DOHH2 (cell line): ENCODE data around the gene DUSP10.

Experiments
- H3F3A ChIP-seq: fragments of 200-600 bp; sonication (generic), shearing (Covaris generic); 2 replicates; pipeline ENCODE4 v1.6.0; 2016; ENCODE audit warnings: antibody characterized with exemption, mild to moderate bottlenecking; ENCODE audit not compliant: control insufficient read depth, insufficient read depth
- H3K27ac ChIP-seq: fragments of 200-600 bp; sonication (generic); 2 replicates; pipeline ENCODE4 v1.5.1; 2014; ENCODE audit warnings: low read depth, mild to moderate bottlenecking, low read length, moderate library complexity
- H3K27me3 ChIP-seq: fragments of 200-600 bp; sonication (generic); 2 replicates; pipeline ENCODE4 v1.6.1; 2014; ENCODE audit warnings: mild to moderate bottlenecking, low read length, mixed read lengths; ENCODE audit not compliant: control insufficient read depth
- H3K36me3 ChIP-seq: fragments of 200-600 bp; sonication (generic); 2 replicates; pipeline ENCODE4 v1.6.1; 2014; ENCODE audit warnings: mild to moderate bottlenecking, low read length, moderate library complexity, mixed read lengths; ENCODE audit not compliant: control insufficient read depth
- H3K4me1 ChIP-seq: fragments of 200-600 bp; sonication (generic); 2 replicates; pipeline ENCODE4 v1.6.1; 2014; ENCODE audit warnings: mild to moderate bottlenecking, low read length, mixed read lengths; ENCODE audit not compliant: control insufficient read depth
- H3K4me2 ChIP-seq: fragments of 200-600 bp; sonication (generic); 2 replicates; pipeline ENCODE4 v1.6.0; 2014; ENCODE audit warnings: mild to moderate bottlenecking, low read length, moderate library complexity
- H3K4me3 ChIP-seq: fragments of 200-600 bp; sonication (generic); 2 replicates; pipeline ENCODE4 v1.5.1; 2014; ENCODE audit warnings: mild to moderate bottlenecking, low read length, mixed read lengths
- H3K79me2 ChIP-seq: fragments of 200-600 bp; sonication (generic); 2 replicates; pipeline ENCODE4 v1.6.1; 2014; ENCODE audit warnings: mild to moderate bottlenecking, low read length, mixed read lengths; ENCODE audit not compliant: control insufficient read depth
- H3K9me2 ChIP-seq: fragments of 200-600 bp; sonication (generic); replicated peaks from 2 replicates; pipeline ENCODE4 v1.6.1; 2014; ENCODE audit warnings: mild to moderate bottlenecking, low read length, mixed read lengths; ENCODE audit not compliant: control insufficient read depth
- H3K9me3 ChIP-seq: fragments of 200-600 bp; sonication (generic); 2 replicates; pipeline ENCODE4 v1.6.1; 2014; ENCODE audit warnings: antibody characterized with exemption, low read length, mixed read lengths; ENCODE audit not compliant: control insufficient read depth, insufficient read depth
- H4K20me1 ChIP-seq: fragments of 200-600 bp; sonication (generic); 2 replicates; pipeline ENCODE4 v1.6.0; 2014; ENCODE audit warnings: low read depth, mild to moderate bottlenecking, antibody characterized with exemption, low read length, moderate library complexity; ENCODE audit not compliant: control insufficient read depth, insufficient read depth
- CTCF ChIP-seq: fragments of 200-600 bp; sonication (generic); IDR thresholded peaks from one replicate; pipeline ENCODE4 v1.5.1; 2014; ENCODE audit warnings: antibody characterized with exemption, mild to moderate bottlenecking, low read depth, low read length; ENCODE audit not compliant: poor library complexity, severe bottlenecking
- EZH2phosphoT487 ChIP-seq: fragments of 200-600 bp; sonication (generic); IDR thresholded peaks from 2 replicates; pipeline ENCODE4 v1.6.1; 2017; ENCODE audit warnings: borderline replicate concordance, mild to moderate bottlenecking, antibody characterized with exemption, low read length, moderate library complexity, mixed read lengths

Gene DUSP10

GRCh38 chr1:221663321-221663720, 78.6 kb downstream of the DUSP10 start:
- no peaks in the 10 kb centered on the region for H3F3A ChIP-seq
- TF ChIP-seq EZH2phosphoT487 (no peak), CTCF (no peak)
- no peaks in the 10 kb centered on the region for H4K20me1 ChIP-seq
- no peaks in the 10 kb centered on the region for H3K4me1 ChIP-seq
- no peaks in the 10 kb centered on the region for H3K36me3 ChIP-seq
- H3K4me2 ChIP-seq = no peak overlapping the region
- H3K4me3 ChIP-seq = no peak overlapping the region
- no peaks in the 10 kb centered on the region for H3K9me2 ChIP-seq
- no peaks in the 10 kb centered on the region for H3K9me3 ChIP-seq
- H3K27ac ChIP-seq = no peak overlapping the region
- H3K79me2 ChIP-seq = no peaks in the 10 kb centered on the region
- 0 out of 2 replicates have a peak, but pooled peaks cover 2% of the 10 kb centered on the region for H3K27me3 ChIP-seq

GRCh38 chr1:221655766-221656305, 86.1 kb downstream of the DUSP10 start:
- no peak for TF ChIP-seq EZH2phosphoT487
- no peak for TF ChIP-seq CTCF

More at GRCh38 chr1:221655766-221656305, 86.1 kb downstream of the DUSP10 start:
- H3F3A ChIP-seq = no peaks in the 10 kb centered on the region
- H3K4me2 ChIP-seq = no peak overlapping the region
- no peaks in the 10 kb centered on the region for H3K4me1 ChIP-seq
- no peaks in the 10 kb centered on the region for H4K20me1 ChIP-seq
- H3K9me2 ChIP-seq = no peaks in the 10 kb centered on the region
- H3K27ac ChIP-seq = no peak overlapping the region
- no peaks in the 10 kb centered on the region for H3K79me2 ChIP-seq
- no peaks in the 10 kb centered on the region for H3K27me3 ChIP-seq
- H3K36me3 ChIP-seq = no peaks in the 10 kb centered on the region
- no peaks in the 10 kb centered on the region for H3K9me3 ChIP-seq
- no peak overlapping the region for H3K4me3 ChIP-seq
